GM21786 (cell line): Measurements from ENCODE around the gene MGAT5.

ENCODE experiments used
- ATAC-seq: cut with Tn5 transposase; IDR thresholded peaks from one replicate; pipeline ENCODE4 v1.9.1; 2021; ENCODE audit not compliant: unreplicated experiment

MGAT5 gene

GRCh38 chr2:134301099-134301927 is 47.4 kb downstream of the MGAT5 start:
- ATAC-seq: no peak

- no peak for ATAC-seq
Measured at GRCh38 chr2:134301928-134302260, 48.0 kb downstream of the MGAT5 start.

- ATAC-seq: no peak
Measured at GRCh38 chr2:134304394-134305108, 50.7 kb downstream of the MGAT5 start.

- ATAC-seq: no peak
Measured at GRCh38 chr2:134305109-134305491, 51.2 kb downstream of the MGAT5 start.

- no peak for ATAC-seq
Measured at GRCh38 chr2:134306521-134306920, 52.6 kb downstream of the MGAT5 start.

- no peak for ATAC-seq
Measured at GRCh38 chr2:134307334-134307733, 53.5 kb downstream of the MGAT5 start.

- ATAC-seq: no peak
Measured at GRCh38 chr2:134308474-134309385, 54.9 kb downstream of the MGAT5 start.

GRCh38 chr2:134310107-134311079 is 56.5 kb downstream of the MGAT5 start:
- ATAC-seq: no peak

GRCh38 chr2:134312482-134312881 is 58.6 kb downstream of the MGAT5 start:
- ATAC-seq: no peak

GRCh38 chr2:134314202-134314601 is 60.3 kb downstream of the MGAT5 start:
- no peak for ATAC-seq

- no peak for ATAC-seq
Measured at GRCh38 chr2:134314681-134315368, 61.0 kb downstream of the MGAT5 start.

GRCh38 chr2:134315471-134315870 is 61.6 kb downstream of the MGAT5 start:
- no peak for ATAC-seq

- no peak for ATAC-seq
Measured at GRCh38 chr2:134319596-134320254, 65.9 kb downstream of the MGAT5 start.

- ATAC-seq: no peak
Measured at GRCh38 chr2:134320930-134321329, 67.1 kb downstream of the MGAT5 start.

GRCh38 chr2:134323777-134324176 is 69.9 kb downstream of the MGAT5 start:
- ATAC-seq: no peak

GRCh38 chr2:134324430-134324829 is 70.6 kb downstream of the MGAT5 start:
- ATAC-seq: no peak

GRCh38 chr2:134324947-134325346 is 71.1 kb downstream of the MGAT5 start:
- ATAC-seq: no peak

- no peak for ATAC-seq
Measured at GRCh38 chr2:134325696-134326095, 71.8 kb downstream of the MGAT5 start.

- no peak for ATAC-seq
Measured at GRCh38 chr2:134327367-134327766, 73.5 kb downstream of the MGAT5 start.
